GM12878 (cell line): Measurements from ENCODE around the gene HTR4. TPM values are rescaled to one million over a fixed set of nuclear protein-coding genes. Genes with fewer than 3 reads are reported as not detected.

Experiments
- ATAC-seq: fragments of 200-7000 bp; cut with Tn5 transposase; 3 replicates; pipeline ENCODE4 v1.9.1; 2020; ENCODE audit warnings: mild to moderate bottlenecking, moderate library complexity
- BruUV-seq: library from RNA; stranded (reverse); fragments of 400-500 nt; replicated peaks from 2 replicates; lab custom pipeline; 2021; lab: Mats Ljungman, UMichigan
- CTCF ChIA-PET: fragments of 300-600 bp; sonication (Branson Sonifier 250); formaldehyde crosslinking; extraction: SDS; loops from one replicate; lab custom pipeline; 2021; ENCODE audit warnings: inconsistent platforms; lab: Yijun Ruan, JAX
- POLR2A ChIA-PET: fragments of 350-600 bp; formaldehyde crosslinking; extraction: SDS; loops from one replicate; lab custom pipeline; 2021; ENCODE audit warnings: inconsistent platforms; lab: Charles Lee
- RAD21 ChIA-PET: fragments of 300-600 bp; sonication (Branson Sonifier 250); formaldehyde crosslinking; loops from one replicate; lab custom pipeline; 2023; ENCODE audit warnings: antibody characterized with exemption; ENCODE audit not compliant: unreplicated experiment; lab: Charles Lee
- SMC1A ChIA-PET: fragments of 300-600 bp; sonication (Branson Sonifier 250); formaldehyde crosslinking; loops from one replicate; lab custom pipeline; 2023; ENCODE audit not compliant: unreplicated experiment, uncharacterized antibody; lab: Charles Lee
- DNase-seq: peaks from one replicate; pipeline ENCODE4 v3.0.0-alpha.2; 2011; ENCODE audit warnings: low read depth, low spot score
- FAIRE-seq: peaks from 3 replicates; lab custom pipeline; 2011; peaks lifted over from hg19 to GRCh38; lab: Jason Lieb, UNC
- H2AFZ ChIP-seq: 2 replicates; pipeline ENCODE4 v1.6.0; 2011; ENCODE audit warnings: low read depth, low read length, control low read depth; ENCODE audit not compliant: control insufficient read depth
- H3K27ac ChIP-seq: 2 replicates; pipeline ENCODE4 v1.5.1; 2011; ENCODE audit warnings: control low read depth; ENCODE audit not compliant: control insufficient read depth, insufficient read depth
- H3K27me3 ChIP-seq, 2 experiments: replicated peaks in 1 of 2; 2 replicates each; pipeline versions ENCODE4 v1.6.0 to v1.6.1; 2011; ENCODE audit warnings: low read length in 1 of 2; ENCODE audit not compliant: control insufficient read depth in 2 of 2, insufficient read depth in 2 of 2
- H3K36me3 ChIP-seq, 2 experiments: 2 replicates each; pipeline ENCODE4 v1.5.1; 2011; ENCODE audit warnings: low read length in 1 of 2; ENCODE audit not compliant: control insufficient read depth in 2 of 2, insufficient read depth in 2 of 2
- H3K4me1 ChIP-seq: 2 replicates; pipeline ENCODE4 v1.6.1; 2011; ENCODE audit warnings: mild to moderate bottlenecking, low read length, moderate library complexity, mixed read lengths; ENCODE audit not compliant: control insufficient read depth, insufficient read depth
- H3K4me2 ChIP-seq: 2 replicates; pipeline ENCODE4 v1.6.0; 2011; ENCODE audit warnings: control low read depth; ENCODE audit not compliant: control insufficient read depth, insufficient read depth
- H3K4me3 ChIP-seq: fragments of 200-600 bp; sonication (generic); 2 replicates; pipeline ENCODE4 v1.5.1; 2016
- H3K79me2 ChIP-seq: 2 replicates; pipeline ENCODE4 v1.6.0; 2011; ENCODE audit warnings: low read length; ENCODE audit not compliant: control insufficient read depth, insufficient read depth
- H3K9ac ChIP-seq: 2 replicates; pipeline ENCODE4 v1.8.0; 2011; ENCODE audit warnings: low read length, control low read depth, mixed read lengths; ENCODE audit not compliant: control insufficient read depth, insufficient read depth
- H3K9me3 ChIP-seq: replicated peaks from 3 replicates; pipeline ENCODE4 v1.5.1; 2011; ENCODE audit warnings: mild to moderate bottlenecking, low read length; ENCODE audit not compliant: control insufficient read depth, insufficient read depth
- H4K20me1 ChIP-seq: 2 replicates; pipeline ENCODE4 v1.6.0; 2011; ENCODE audit not compliant: control insufficient read depth, insufficient read depth
- IRF4 ChIP-seq: IDR thresholded peaks from 2 replicates; pipeline ENCODE4 v1.6.1; 2011; ENCODE audit warnings: low read depth, low read length
- NFXL1 ChIP-seq: fragments of 450-650 bp; IDR thresholded peaks from 2 replicates; pipeline ENCODE4 v1.6.1; 2017; ENCODE audit warnings: antibody characterized with exemption, mild to moderate bottlenecking, borderline replicate concordance
- POLR2AphosphoS5 ChIP-seq: IDR thresholded peaks from 2 replicates; pipeline ENCODE4 v1.6.1; 2011; ENCODE audit warnings: mild to moderate bottlenecking, low read length, inconsistent platforms
- SMC3 ChIP-seq: IDR thresholded peaks from 2 replicates; pipeline ENCODE4 v1.6.1; 2011; ENCODE audit warnings: low read length, improper control_type of control experiment, borderline replicate concordance
- SRF ChIP-seq, 2 experiments: IDR thresholded peaks; 2 replicates each; pipeline ENCODE4 v1.6.1; 2011; ENCODE audit warnings: low read depth in 2 of 2, low read length in 2 of 2, mild to moderate bottlenecking in 1 of 2, moderate library complexity in 1 of 2
- WRNIP1 ChIP-seq: IDR thresholded peaks from 2 replicates; pipeline ENCODE4 v1.6.1; 2011; ENCODE audit warnings: low read depth, low read length, improper control_type of control experiment, borderline replicate concordance
- ZNF687 ChIP-seq: fragments of 450-650 bp; IDR thresholded peaks from 2 replicates; pipeline ENCODE4 v1.6.1; 2017; ENCODE audit warnings: mild to moderate bottlenecking, moderate library complexity
- WGBS: methylation state at CpG from one replicate; pipeline ENCODE4 v1.1.6; 2016; ENCODE audit warnings: low lambda C conversion rate; ENCODE audit not compliant: insufficient replicate concordance, insufficient coverage; ENCODE audit errors: missing lambda C conversion rate; 5-methylcytosine and 5-hydroxymethylcytosine counted together
- in situ Hi-C: fragments of 300-500 bp; cut with MboI; formaldehyde crosslinking; loops from 9 replicates; pipeline ENCODE4 v1.14.3; 2018; ENCODE audit warnings: mixed read lengths
- intact Hi-C: fragments of 100-400 bp; cut with micrococcal nuclease; formaldehyde crosslinking; loops from one replicate; pipeline ENCODE4 v1.14.2; 2022; ENCODE audit not compliant: unreplicated experiment
- polyA plus RNA-seq, 11 experiments: library from polyadenylated mRNA; depleted of rRNA in 4 of 11; unstranded in 6 of 11; stranded (reverse) in 5 of 11; fragments of >200 nt; fragmentation: Nextera tagmentation in 4 of 11; fragmentation: Illumina TruSeq in 1 of 11; extraction: Ambion mirVana in 4 of 11; extraction: Trizol in 1 of 11; gene quantifications; 1 replicate in 1 of 11; 2 replicates in 10 of 11; pipeline versions ENCODE4 v1.2.1 to v1.2.3, GENCODE V29; 2011 to 2016; ENCODE audit warnings: inconsistent platforms in 2 of 11, missing spikeins in 2 of 11, low read depth in 1 of 11
- total RNA-seq, 4 experiments: library from RNA; depleted of rRNA in 3 of 4; stranded (reverse); fragments of >200 nt in 3 of 4; fragmentation: Illumina TruSeq in 1 of 4; extraction: Trizol in 1 of 4; gene quantifications; 2 replicates each; pipeline versions ENCODE4 v1.2.1 to v1.2.3, GENCODE V29; 2013 to 2021

The HTR4 gene
- total and polyA plus RNA-seq, 10 of the 15 experiments (the other 5 are each of a cell fraction or from before 2014, with no cell fraction given) = not detected

DNA sequence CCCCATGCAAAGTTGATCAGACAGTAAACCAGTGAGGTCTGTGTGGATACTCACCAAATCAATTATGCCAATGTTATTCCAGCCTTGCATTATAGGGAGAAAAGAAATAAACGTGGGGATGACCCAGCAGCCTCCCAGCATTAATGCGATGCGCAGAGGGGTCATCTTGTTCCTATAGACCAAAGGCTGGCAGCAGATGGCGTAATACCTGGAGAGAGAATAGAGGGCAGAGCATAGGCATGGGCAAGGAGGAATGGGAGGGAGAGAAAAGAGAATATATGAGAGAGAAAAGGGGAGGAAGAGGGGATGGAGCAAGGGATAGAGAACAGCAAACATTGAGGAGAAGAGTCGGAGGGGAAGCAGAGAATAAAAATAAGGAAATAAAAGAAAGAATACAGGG lies 131.2 kb downstream of the HTR4 start:
- CTCF ChIA-PET = interaction anchor here (0.7 kb wide), 1 partner anchor 208 kb away, joined by 3 read pairs; no protein-coding TSS in a partner anchor
- FAIRE-seq (no peak), DNase-seq (no peak), ATAC-seq (no peak)
- Histone ChIP-seq H3K9me3 (no peaks in the 10 kb centered on the region; the same call in 2 of the 3 replicates), H3K79me2 (no peaks in the 10 kb centered on the region), H2AFZ (no peak overlapping the region), H3K4me3 (no peak overlapping the region), H3K27me3 (no peaks in the 10 kb centered on the region), H3K4me2 (no peak overlapping the region), H3K36me3 (no peaks in the 10 kb centered on the region), H3K27ac (no peak overlapping the region), H3K9ac (no peak overlapping the region), H3K4me1 (no peaks in the 10 kb centered on the region), H4K20me1 (no peaks in the 10 kb centered on the region)
- WGBS = 23% methylated on average over 5 of the region's 5 CpGs
- RAD21 ChIA-PET = no interaction called here
- SMC1A ChIA-PET = interaction anchor here (0.8 kb wide), 1 partner anchor 29 kb away, joined by 3 read pairs; no protein-coding TSS in a partner anchor
- in situ Hi-C loops (no loop called here), intact Hi-C loops (no loop called here)
- POLR2A ChIA-PET = no interaction called here
- no peak for TF ChIP-seq POLR2AphosphoS5
- no peak for TF ChIP-seq ZNF687
- no peak for TF ChIP-seq NFXL1
- no peak for TF ChIP-seq SRF (IDR thresholded peaks at IDR 0.05; ENCODE audit: low read depth in 2 of 2, low read length in 2 of 2)
- TF ChIP-seq WRNIP1 = no peak
- TF ChIP-seq SMC3 = no peak
- no peak for TF ChIP-seq IRF4
- BruUV-seq = no TSS peak
